Smooth muscle cell (in vitro differentiated cells): ENCODE results near the gene CD47. TPM values are rescaled to one million over a fixed set of nuclear protein-coding genes. Genes with fewer than 3 reads are reported as not detected.

Experiments
- DNase-seq: peaks from one replicate; lab custom pipeline; 2025; ENCODE audit not compliant: unreplicated experiment; lab: John Stamatoyannopoulos, UW
- H2AFZ ChIP-seq: fragments of 200-600 bp; sonication (generic); 2 replicates; pipeline ENCODE4 v1.6.0; 2016; ENCODE audit warnings: antibody characterized with exemption, low read depth, mild to moderate bottlenecking
- H3F3A ChIP-seq: fragments of 200-600 bp; sonication (generic); 2 replicates; pipeline ENCODE4 v1.6.0; 2017; ENCODE audit warnings: antibody characterized with exemption, low read depth
- H3K27ac ChIP-seq: fragments of 200-600 bp; sonication (generic); 2 replicates; pipeline ENCODE4 v1.5.1; 2016; ENCODE audit warnings: low read depth, mild to moderate bottlenecking
- H3K27me3 ChIP-seq: fragments of 200-600 bp; sonication (generic); 2 replicates; pipeline ENCODE4 v1.6.1; 2016; ENCODE audit warnings: low read depth, mild to moderate bottlenecking
- H3K36me3 ChIP-seq: fragments of 200-600 bp; sonication (generic); 2 replicates; pipeline ENCODE4 v1.5.1; 2016; ENCODE audit warnings: low read depth
- H3K4me1 ChIP-seq: fragments of 200-600 bp; sonication (generic); 2 replicates; pipeline ENCODE4 v1.5.1; 2016; ENCODE audit warnings: low read depth
- H3K4me2 ChIP-seq: fragments of 200-600 bp; sonication (generic); 2 replicates; pipeline ENCODE4 v1.6.0; 2016; ENCODE audit warnings: mild to moderate bottlenecking
- H3K4me3 ChIP-seq: fragments of 200-600 bp; sonication (generic); 2 replicates; pipeline ENCODE4 v1.5.1; 2016; ENCODE audit warnings: mild to moderate bottlenecking
- H3K79me2 ChIP-seq: fragments of 200-600 bp; sonication (generic); 2 replicates; pipeline ENCODE4 v1.6.0; 2016; ENCODE audit warnings: low read depth, mild to moderate bottlenecking
- H3K9ac ChIP-seq: fragments of 200-600 bp; sonication (generic); 2 replicates; pipeline ENCODE4 v1.6.0; 2016; ENCODE audit warnings: low read depth
- H3K9me3 ChIP-seq: fragments of 200-600 bp; sonication (generic); replicated peaks from 2 replicates; pipeline ENCODE4 v1.5.1; 2016; ENCODE audit warnings: low read depth
- H4K20me1 ChIP-seq: fragments of 200-600 bp; sonication (generic); 2 replicates; pipeline ENCODE4 v1.6.0; 2016; ENCODE audit warnings: low read depth
- CTCF ChIP-seq: fragments of 200-600 bp; sonication (generic); IDR thresholded peaks from 2 replicates; pipeline ENCODE4 v1.5.1; 2017; ENCODE audit warnings: borderline replicate concordance, mild to moderate bottlenecking, antibody characterized with exemption; ENCODE audit not compliant: insufficient read depth, poor library complexity, severe bottlenecking
- WGBS: methylation state at CpG from one replicate; pipeline ENCODE4 v1.1.7; 2016; ENCODE audit warnings: low lambda C conversion rate; 5-methylcytosine and 5-hydroxymethylcytosine counted together
- polyA plus RNA-seq: library from polyadenylated mRNA; unstranded; fragments of >200 nt; fragmentation: Nextera tagmentation; extraction: Ambion mirVana; gene quantifications from 2 replicates; pipeline ENCODE4 v1.2.1, GENCODE V29; 2016
- total RNA-seq: library from RNA; depleted of rRNA; stranded (reverse); fragments of >200 nt; gene quantifications from 2 replicates; pipeline ENCODE4 v1.2.3, GENCODE V29; 2014

The CD47 gene
- total and polyA plus RNA-seq, 2 experiments from 2014 or later: 47.1 to 95.6 TPM

DNA sequence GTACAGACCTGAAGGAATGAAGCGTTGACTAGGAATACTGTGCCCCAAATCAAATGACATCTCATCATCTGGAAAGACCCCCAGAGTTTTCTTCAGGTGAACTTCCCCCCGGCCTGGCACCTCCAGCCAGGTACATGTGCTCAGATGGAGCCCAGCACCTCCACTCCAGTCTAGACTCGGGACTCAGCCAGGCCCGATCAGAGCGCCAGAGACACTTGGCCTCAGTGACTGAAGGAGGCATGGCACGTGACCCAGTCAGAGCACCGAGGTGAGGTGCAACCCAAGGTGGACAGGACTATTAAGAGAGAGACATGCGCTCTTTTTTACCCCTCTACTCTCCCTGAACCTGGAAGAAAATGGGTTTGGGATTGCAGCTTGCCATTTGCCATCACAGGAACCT, 48.5 kb downstream of the CD47 start:
- TF ChIP-seq CTCF: no peak
- no peak overlapping the region for H2AFZ ChIP-seq
- H3K79me2 ChIP-seq: no peaks in the 10 kb centered on the region
- 98% methylated on average over 8 of the region's 8 CpGs for WGBS
- no peak overlapping the region for H3K4me3 ChIP-seq
- H3K4me2 ChIP-seq: no peak overlapping the region
- no peak for DNase-seq
- H3K27me3 ChIP-seq: no peaks in the 10 kb centered on the region
- no peak overlapping the region for H3K27ac ChIP-seq
- peaks cover 3% of the 10 kb centered on the region for H3F3A ChIP-seq
- H3K9me3 ChIP-seq: no peaks in the 10 kb centered on the region
- H3K4me1 ChIP-seq: peaks cover 3% of the 10 kb centered on the region
- no peaks in the 10 kb centered on the region for H3K36me3 ChIP-seq
- no peaks in the 10 kb centered on the region for H4K20me1 ChIP-seq
- H3K9ac ChIP-seq: no peak overlapping the region

GRCh38 chr3:108041253-108041652, 49.6 kb downstream of the CD47 start:
- no peak overlapping the region for H2AFZ ChIP-seq
- no peak for DNase-seq
- H3K79me2 ChIP-seq: no peaks in the 10 kb centered on the region
- peaks cover 13% of the 10 kb centered on the region for H3F3A ChIP-seq
- H4K20me1 ChIP-seq: no peaks in the 10 kb centered on the region
- peaks cover 3% of the 10 kb centered on the region for H3K4me1 ChIP-seq
- H3K4me2 ChIP-seq: no peak overlapping the region
- no peak overlapping the region for H3K9ac ChIP-seq
- H3K27me3 ChIP-seq: no peaks in the 10 kb centered on the region
- no peaks in the 10 kb centered on the region for H3K36me3 ChIP-seq
- 28% methylated on average over 1 of the region's 1 CpG for WGBS
- no peak overlapping the region for H3K27ac ChIP-seq
- no peak for TF ChIP-seq CTCF
- H3K4me3 ChIP-seq: no peak overlapping the region
- H3K9me3 ChIP-seq: no peaks in the 10 kb centered on the region

- WGBS: 96% methylated on average over 3 of the region's 3 CpGs
These were observed 53.1 kb downstream of the CD47 start for GRCh38 chr3:108037770-108038169.

More at GRCh38 chr3:108037770-108038169, 53.1 kb downstream of the CD47 start:
- Histone ChIP-seq H3K4me2 (no peak overlapping the region), H3K36me3 (no peaks in the 10 kb centered on the region), H3K27ac (no peak overlapping the region), H4K20me1 (no peaks in the 10 kb centered on the region), H3K4me1 (no peaks in the 10 kb centered on the region), H3K4me3 (no peak overlapping the region), H3K27me3 (no peaks in the 10 kb centered on the region), H3K9ac (no peak overlapping the region), H3K9me3 (no peaks in the 10 kb centered on the region), H3K79me2 (no peaks in the 10 kb centered on the region), H2AFZ (no peak overlapping the region), H3F3A (peaks cover 13% of the 10 kb centered on the region)
- DNase-seq: no peak
- no peak for TF ChIP-seq CTCF
